Epithelial cell of proximal tubule (primary cell): Measurements from ENCODE around the gene HAS3. TPM values are rescaled to one million over a fixed set of nuclear protein-coding genes. Genes with fewer than 3 reads are reported as not detected.

Source experiments
- DNase-seq: peaks from one replicate; pipeline ENCODE4 v3.0.0-alpha.2; 2011; ENCODE audit warnings: low read depth
- H3K4me3 ChIP-seq: 2 replicates; pipeline ENCODE4 v1.5.1; 2011; ENCODE audit warnings: low read depth, mild to moderate bottlenecking, low read length
- total RNA-seq: library from RNA; depleted of rRNA; stranded (reverse); fragments of >200 nt; gene quantifications from 2 replicates; pipeline ENCODE4 v1.2.3, GENCODE V29; 2015
- TF ChIP-seq, protein P1 (sequence below): conservative IDR thresholded peaks from 2 replicates; pipeline ENCODE4 v1.5.1; 2012; ENCODE audit warnings: low read depth, mild to moderate bottlenecking, low read length

HAS3 gene
- total RNA-seq, 1 donor from 2014 or later, result 14.0 TPM

DNA sequence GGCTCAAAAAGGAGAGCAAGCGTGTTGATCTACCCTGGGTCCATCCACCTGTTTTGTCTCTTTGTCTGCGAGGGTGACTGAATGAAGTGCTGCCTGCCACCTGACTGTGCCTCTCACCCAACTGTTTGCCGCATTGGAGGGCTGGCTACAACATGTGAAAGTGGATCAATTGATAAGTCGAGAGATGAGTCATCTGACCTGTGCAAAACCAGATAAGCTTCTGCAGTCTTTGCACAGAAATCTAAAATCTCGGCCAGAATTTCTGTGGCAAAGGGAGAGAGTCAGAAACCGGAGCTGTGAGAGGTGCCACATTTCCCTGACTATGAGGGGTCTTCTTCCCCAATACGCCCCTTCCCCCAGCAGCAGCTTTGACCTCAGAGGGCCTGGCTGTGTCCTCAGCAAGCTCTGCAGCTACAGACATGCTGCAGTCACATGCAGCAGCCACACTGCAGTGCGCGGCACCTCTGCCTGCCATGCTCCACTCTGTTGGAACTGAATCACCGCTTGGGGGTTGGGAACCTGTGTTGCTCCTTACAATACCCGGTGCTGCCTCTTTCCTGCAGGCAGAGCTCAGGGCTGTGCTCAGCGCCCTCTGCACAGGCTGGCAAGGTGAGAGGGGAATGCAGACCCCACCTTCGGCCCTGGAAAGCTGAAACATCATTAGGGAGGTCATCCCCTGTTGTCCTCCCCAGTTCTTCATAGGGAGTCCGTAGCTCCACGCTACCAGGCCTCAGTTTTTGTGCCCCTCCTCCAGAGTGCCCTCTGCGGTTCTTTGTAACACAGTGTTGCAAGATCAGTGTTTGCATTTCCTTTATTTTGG lies 16.2 kb upstream of the HAS3 start:
- DNase-seq, result no peak
- TF ChIP-seq, protein P1, sequence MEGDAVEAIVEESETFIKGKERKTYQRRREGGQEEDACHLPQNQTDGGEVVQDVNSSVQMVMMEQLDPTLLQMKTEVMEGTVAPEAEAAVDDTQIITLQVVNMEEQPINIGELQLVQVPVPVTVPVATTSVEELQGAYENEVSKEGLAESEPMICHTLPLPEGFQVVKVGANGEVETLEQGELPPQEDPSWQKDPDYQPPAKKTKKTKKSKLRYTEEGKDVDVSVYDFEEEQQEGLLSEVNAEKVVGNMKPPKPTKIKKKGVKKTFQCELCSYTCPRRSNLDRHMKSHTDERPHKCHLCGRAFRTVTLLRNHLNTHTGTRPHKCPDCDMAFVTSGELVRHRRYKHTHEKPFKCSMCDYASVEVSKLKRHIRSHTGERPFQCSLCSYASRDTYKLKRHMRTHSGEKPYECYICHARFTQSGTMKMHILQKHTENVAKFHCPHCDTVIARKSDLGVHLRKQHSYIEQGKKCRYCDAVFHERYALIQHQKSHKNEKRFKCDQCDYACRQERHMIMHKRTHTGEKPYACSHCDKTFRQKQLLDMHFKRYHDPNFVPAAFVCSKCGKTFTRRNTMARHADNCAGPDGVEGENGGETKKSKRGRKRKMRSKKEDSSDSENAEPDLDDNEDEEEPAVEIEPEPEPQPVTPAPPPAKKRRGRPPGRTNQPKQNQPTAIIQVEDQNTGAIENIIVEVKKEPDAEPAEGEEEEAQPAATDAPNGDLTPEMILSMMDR, result no peak
- no peak overlapping the region for H3K4me3 ChIP-seq

DNA sequence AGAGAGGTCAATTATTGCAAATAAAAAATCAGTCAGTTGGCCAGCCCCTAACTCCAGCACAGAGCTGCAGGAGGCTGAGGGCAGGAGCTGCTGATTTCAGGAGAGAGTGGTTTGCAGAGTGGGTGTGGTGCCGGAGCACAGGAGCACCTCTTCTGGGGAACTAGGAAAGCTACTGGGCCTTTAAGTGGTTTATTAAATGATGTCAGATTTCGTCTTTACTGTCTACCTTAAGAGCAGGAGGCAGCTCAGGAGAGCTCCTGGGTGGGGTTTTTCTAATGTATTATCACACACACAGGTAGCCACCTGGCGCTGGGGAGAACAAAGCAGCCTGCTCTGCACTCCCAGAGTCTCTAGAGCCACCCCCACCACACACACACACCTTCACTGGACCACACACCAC lies 11.5 kb upstream of the HAS3 start:
- TF ChIP-seq, protein P1, result no peak
- DNase-seq, result no peak
- no peak overlapping the region for H3K4me3 ChIP-seq

DNA sequence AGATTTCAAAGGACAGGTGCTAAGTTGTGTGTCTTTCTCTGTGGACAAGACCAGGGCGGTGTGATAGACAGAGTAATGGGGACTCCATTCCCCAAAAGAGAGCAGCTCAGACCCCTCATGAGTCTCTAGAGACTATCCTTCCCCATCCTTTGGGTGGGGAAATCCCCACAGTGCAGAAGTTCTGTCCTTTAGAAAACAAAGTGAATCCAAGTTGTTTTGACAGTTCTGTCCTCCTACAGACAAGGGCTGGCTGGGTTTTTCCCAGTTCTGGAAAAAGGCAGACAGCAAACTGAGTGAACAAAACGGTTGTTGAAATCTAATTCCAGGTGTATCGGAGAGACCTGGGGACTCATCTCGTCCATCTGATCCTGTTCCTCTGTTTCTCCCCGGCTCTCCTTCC lies 11.0 kb upstream of the HAS3 start:
- H3K4me3 ChIP-seq, result no peak overlapping the region
- TF ChIP-seq, protein P1, result no peak
- no peak for DNase-seq

DNA sequence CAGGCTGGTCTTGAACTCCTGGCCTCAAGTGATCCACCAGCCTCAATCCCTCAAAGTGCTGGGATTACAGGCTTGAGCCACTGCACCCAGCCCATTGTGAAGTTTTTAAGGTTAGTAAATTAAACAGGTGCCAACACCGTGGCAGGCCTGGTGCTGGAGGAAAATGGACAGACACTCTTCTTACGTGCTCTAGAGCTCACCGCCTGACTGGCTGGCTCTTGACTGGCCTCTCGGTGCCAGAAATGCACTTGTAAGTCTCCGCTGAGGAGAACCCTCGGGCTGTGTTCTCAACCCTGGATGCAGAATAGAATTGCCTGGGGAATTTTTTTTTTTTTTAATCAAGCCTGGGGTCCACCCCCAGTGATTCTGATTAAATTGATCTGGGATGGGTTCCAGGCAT lies 10.3 kb upstream of the HAS3 start:
- TF ChIP-seq, protein P1, result no peak
- DNase-seq, result no peak
- no peak overlapping the region for H3K4me3 ChIP-seq

DNA sequence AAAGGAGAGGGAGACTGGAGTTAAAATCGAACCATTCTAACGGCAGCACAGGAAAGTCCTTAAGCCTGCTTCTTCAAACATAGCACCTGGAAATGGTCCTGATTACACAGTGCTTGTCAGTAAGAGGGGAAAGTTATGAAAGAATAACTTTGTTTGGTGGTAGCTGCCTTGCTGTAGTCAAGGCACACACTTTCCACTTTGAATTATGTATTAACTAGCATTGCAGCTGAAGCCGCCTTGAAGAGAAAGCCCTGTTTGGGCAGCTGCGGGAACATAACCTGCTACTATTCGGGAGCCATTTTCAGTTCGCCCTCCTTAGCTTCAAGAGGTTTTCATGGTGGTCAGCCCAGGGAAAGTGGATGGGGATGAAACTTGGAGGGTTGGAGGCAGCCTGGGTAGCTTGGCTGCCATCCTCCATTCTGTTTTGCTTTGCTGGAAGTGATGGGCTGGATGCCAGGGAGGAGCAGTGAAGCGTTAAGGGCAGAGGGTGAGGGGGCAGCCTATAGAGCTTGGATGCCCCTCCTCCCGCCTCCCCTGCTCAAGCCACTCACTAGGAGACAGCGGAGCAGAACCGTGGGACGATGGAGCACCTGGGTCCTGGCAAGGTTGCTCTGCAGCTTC lies 5.3 kb upstream of the HAS3 start:
- TF ChIP-seq, protein P1, result no peak
- peak overlapping the region; percentile 29 for H3K4me3 ChIP-seq

DNA sequence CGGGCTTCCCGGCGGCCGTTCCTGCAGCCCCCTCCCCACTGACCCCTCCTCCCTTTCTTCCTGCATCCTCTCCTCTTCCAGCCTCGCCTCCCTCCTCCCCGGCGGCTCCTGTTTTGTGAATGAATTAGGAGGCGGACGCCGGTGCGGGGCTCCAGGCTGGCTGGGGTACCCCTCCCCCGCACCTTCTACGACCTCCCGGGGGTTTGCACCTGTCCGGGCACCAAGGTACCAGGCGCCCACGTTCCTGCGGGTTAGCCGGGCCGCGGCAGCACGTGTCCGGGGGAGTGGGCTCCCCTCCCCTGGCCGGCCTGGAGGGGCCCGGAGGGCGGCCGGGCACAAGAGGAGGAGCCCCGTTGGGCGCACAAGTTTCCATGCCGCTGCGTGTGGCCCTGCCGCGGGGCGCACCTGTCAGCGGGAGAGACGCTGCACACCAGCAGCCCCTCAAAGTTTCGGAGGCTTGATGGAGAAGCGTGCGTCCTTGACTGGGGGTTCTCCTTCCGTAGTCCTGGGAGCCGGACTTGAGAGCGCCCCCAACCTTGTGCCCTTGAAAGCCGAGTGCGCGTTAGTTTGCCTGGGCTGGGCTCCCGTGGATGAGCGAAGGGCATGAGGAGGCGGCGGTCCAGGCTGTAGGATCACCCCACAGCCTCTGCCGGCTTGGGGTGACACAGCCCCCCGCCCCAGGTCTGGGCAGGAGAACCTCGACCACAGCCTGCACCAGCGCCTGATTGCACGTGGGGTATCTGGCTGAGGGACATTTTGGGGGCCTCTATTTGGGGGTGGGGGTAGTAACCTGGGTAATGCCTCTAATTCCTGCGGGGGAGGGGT lies 1.2 kb downstream of the HAS3 start:
- H3K4me3 ChIP-seq, result peak overlapping the region; percentile 88
- TF ChIP-seq, protein P1, result no peak
- no peak for DNase-seq

More for the DNA sequence above, 5.3 kb upstream of the HAS3 start:
- no peak for DNase-seq
